Activated CD8-positive, alpha-beta T cell treated with anti-CD3 and anti-CD28 coated beads, Interleukin-2, amount 10 ng/mL, durations not matched to agents 7 days and 5 days (primary cell): Measurements from ENCODE around the gene MICAL2. TPM values are rescaled to one million over a fixed set of nuclear protein-coding genes. Genes with fewer than 3 reads are reported as not detected.
A peak's percentile ranks its signal among the peaks of the same experiment; 100 is the strongest.

Source experiments
- ATAC-seq: fragments of 150-1000 bp; cut with Tn5 transposase; one replicate; pipeline ENCODE4 v1.10.0; 2021; ENCODE audit warnings: moderate library complexity
- CTCF ChIA-PET: fragments of 350-600 bp; sonication (Branson Sonifier 250); formaldehyde crosslinking; loops from one replicate; lab custom pipeline; 2021; ENCODE audit warnings: antibody characterized with exemption; lab: Charles Lee
- POLR2A ChIA-PET: fragments of 350-600 bp; sonication (Branson Sonifier 250); formaldehyde crosslinking; loops from one replicate; lab custom pipeline; 2021; ENCODE audit warnings: antibody characterized with exemption; lab: Charles Lee
- DNase-seq: peaks from one replicate; pipeline ENCODE4 v3.0.0-alpha.2; 2020
- H3K27ac Mint-ChIP-seq: one replicate; pipeline ENCODE4 v1.8.0; 2021; ENCODE audit warnings: mild to moderate bottlenecking, mixed read lengths
- H3K27me3 Mint-ChIP-seq: one replicate; pipeline ENCODE4 v1.8.0; 2021; ENCODE audit warnings: low read depth, mixed read lengths
- H3K36me3 Mint-ChIP-seq: one replicate; pipeline ENCODE4 v1.8.0; 2021; ENCODE audit warnings: low read depth, mixed read lengths
- H3K4me1 Mint-ChIP-seq: one replicate; pipeline ENCODE4 v1.8.0; 2021; ENCODE audit warnings: low read depth, mixed read lengths
- H3K4me3 Mint-ChIP-seq: one replicate; pipeline ENCODE4 v1.8.0; 2021; ENCODE audit warnings: mild to moderate bottlenecking, mixed read lengths
- H3K9me3 Mint-ChIP-seq: one replicate; pipeline ENCODE4 v1.8.0; 2022; ENCODE audit warnings: mixed read lengths; ENCODE audit not compliant: insufficient read depth
- total RNA-seq, 2 experiments: library from RNA; stranded (reverse); gene quantifications; one replicate each; pipeline ENCODE4 v1.2.3, GENCODE V29; 2021

Gene MICAL2
- total RNA-seq, 2 experiments from 2014 or later, result 34.9 to 37.5 TPM

- H3K27me3 Mint-ChIP-seq, result no peaks in the 10 kb centered on the region
- POLR2A ChIA-PET, result interaction anchor here (1.1 to 1.3 kb wide), 2 partner anchors 16 to 31 kb away, joined by 3 read pairs; no protein-coding TSS in a partner anchor
- ATAC-seq, result no peak
- H3K27ac Mint-ChIP-seq, result peak overlapping the region; percentile 28
- no peak overlapping the region for H3K4me3 Mint-ChIP-seq
- peaks cover 21% of the 10 kb centered on the region for H3K36me3 Mint-ChIP-seq
- H3K4me1 Mint-ChIP-seq, result peaks cover 71% of the 10 kb centered on the region
- CTCF ChIA-PET, result interaction anchor here (1.2 to 7.8 kb wide), 7 partner anchors 14 to 150 kb away, joined by 3 to 47 read pairs (median 4); no protein-coding TSS in a partner anchor
- no peaks in the 10 kb centered on the region for H3K9me3 Mint-ChIP-seq
- DNase-seq, result no peak
These were observed 83.3 kb downstream of the MICAL2 start for GRCh38 chr11:12193515-12194336.

GRCh38 chr11:12195768-12196167 is 85.4 kb downstream of the MICAL2 start:
- CTCF ChIA-PET, result interaction anchor here (1.0 to 7.8 kb wide), 11 partner anchors 14 to 229 kb away, joined by 3 to 51 read pairs (median 4); no protein-coding TSS in a partner anchor
- no peaks in the 10 kb centered on the region for H3K27me3 Mint-ChIP-seq
- peak overlapping the region; percentile 96 for H3K27ac Mint-ChIP-seq
- DNase-seq (peak; percentile 80), ATAC-seq (peak; percentile 95)
- no peaks in the 10 kb centered on the region for H3K9me3 Mint-ChIP-seq
- H3K4me1 Mint-ChIP-seq, result peaks cover 74% of the 10 kb centered on the region
- peaks cover 20% of the 10 kb centered on the region for H3K36me3 Mint-ChIP-seq
- POLR2A ChIA-PET, result interaction anchor here (0.9 to 5.0 kb wide), 12 partner anchors 10 to 107 kb away, joined by 3 to 42 read pairs (median 4); no protein-coding TSS in a partner anchor
- H3K4me3 Mint-ChIP-seq, result peak overlapping the region; percentile 84

- CTCF ChIA-PET, result interaction anchor here (1.0 to 7.8 kb wide), 10 partner anchors 15 to 229 kb away, joined by 3 to 51 read pairs (median 4); no protein-coding TSS in a partner anchor
- H3K9me3 Mint-ChIP-seq, result no peaks in the 10 kb centered on the region
- ATAC-seq (peak; percentile 51), DNase-seq (peak; percentile 35)
- POLR2A ChIA-PET, result interaction anchor here (0.5 to 5.0 kb wide), 15 partner anchors 9 to 108 kb away, joined by 3 to 42 read pairs (median 4); no protein-coding TSS in a partner anchor
- H3K4me3 Mint-ChIP-seq, result peak overlapping the region; percentile 84
- peaks cover 78% of the 10 kb centered on the region for H3K4me1 Mint-ChIP-seq
- H3K36me3 Mint-ChIP-seq, result peaks cover 18% of the 10 kb centered on the region
- H3K27me3 Mint-ChIP-seq, result no peaks in the 10 kb centered on the region
- H3K27ac Mint-ChIP-seq, result peak overlapping the region; percentile 96
These were observed 85.9 kb downstream of the MICAL2 start for GRCh38 chr11:12196308-12196707.

GRCh38 chr11:12196872-12197271 is 86.5 kb downstream of the MICAL2 start:
- no peaks in the 10 kb centered on the region for H3K9me3 Mint-ChIP-seq
- CTCF ChIA-PET, result interaction anchor here (1.6 to 7.8 kb wide), 5 partner anchors 18 to 110 kb away, joined by 7 to 51 read pairs (median 13); no protein-coding TSS in a partner anchor
- no peaks in the 10 kb centered on the region for H3K27me3 Mint-ChIP-seq
- H3K4me3 Mint-ChIP-seq, result peak overlapping the region; percentile 84
- H3K27ac Mint-ChIP-seq, result peak overlapping the region; percentile 96
- H3K4me1 Mint-ChIP-seq, result peaks cover 81% of the 10 kb centered on the region
- POLR2A ChIA-PET, result interaction anchor here (0.5 to 5.0 kb wide), 4 partner anchors 14 to 43 kb away, joined by 3 to 42 read pairs (median 3); no protein-coding TSS in a partner anchor
- ATAC-seq (no peak), DNase-seq (no peak)
- peaks cover 18% of the 10 kb centered on the region for H3K36me3 Mint-ChIP-seq

GRCh38 chr11:12198251-12199222 is 88.1 kb downstream of the MICAL2 start:
- H3K4me3 Mint-ChIP-seq, result peak overlapping the region; percentile 84
- DNase-seq (no peak), ATAC-seq (no peak)
- peaks cover 23% of the 10 kb centered on the region for H3K36me3 Mint-ChIP-seq
- H3K27ac Mint-ChIP-seq, result peak overlapping the region; percentile 56
- no peaks in the 10 kb centered on the region for H3K27me3 Mint-ChIP-seq
- ChIA-PET CTCF (interaction anchor here (0.6 to 7.8 kb wide), 21 partner anchors 9 to 152 kb away, joined by 3 to 51 read pairs (median 4); no protein-coding TSS in a partner anchor), POLR2A (interaction anchor here (0.7 to 5.0 kb wide), 6 partner anchors 25 to 111 kb away, joined by 3 to 42 read pairs (median 4); partner anchors contain the start of gene MICAL2)
- H3K9me3 Mint-ChIP-seq, result no peaks in the 10 kb centered on the region
- H3K4me1 Mint-ChIP-seq, result peaks cover 72% of the 10 kb centered on the region

GRCh38 chr11:12199231-12199948 is 89.0 kb downstream of the MICAL2 start:
- no peaks in the 10 kb centered on the region for H3K9me3 Mint-ChIP-seq
- POLR2A ChIA-PET, result interaction anchor here (1.0 to 5.0 kb wide), 7 partner anchors 16 to 90 kb away, joined by 3 to 42 read pairs (median 4); partner anchors contain the start of gene MICAL2
- no peak overlapping the region for H3K4me3 Mint-ChIP-seq
- H3K4me1 Mint-ChIP-seq, result peaks cover 66% of the 10 kb centered on the region
- H3K36me3 Mint-ChIP-seq, result peaks cover 31% of the 10 kb centered on the region
- peak overlapping the region; percentile 56 for H3K27ac Mint-ChIP-seq
- H3K27me3 Mint-ChIP-seq, result no peaks in the 10 kb centered on the region
- DNase-seq, result no peak
- no peak for ATAC-seq
- CTCF ChIA-PET, result interaction anchor here (0.7 to 7.8 kb wide), 20 partner anchors 9 to 152 kb away, joined by 3 to 51 read pairs (median 4); no protein-coding TSS in a partner anchor

- Mint-ChIP-seq H3K9me3 (no peaks in the 10 kb centered on the region), H3K27ac (no peak overlapping the region), H3K36me3 (peaks cover 39% of the 10 kb centered on the region), H3K4me3 (no peak overlapping the region), H3K4me1 (peaks cover 57% of the 10 kb centered on the region), H3K27me3 (no peaks in the 10 kb centered on the region)
- ChIA-PET POLR2A (interaction anchor here (1.0 to 2.4 kb wide), 5 partner anchors 15 to 1392 kb away, joined by 3 to 11 read pairs (median 4); partner anchors contain the start of gene EIF4G2), CTCF (interaction anchor here (1.2 to 7.8 kb wide), 9 partner anchors 11 to 114 kb away, joined by 3 to 51 read pairs (median 5); no protein-coding TSS in a partner anchor)
- DNase-seq (no peak), ATAC-seq (no peak)
These were observed 90.0 kb downstream of the MICAL2 start for GRCh38 chr11:12200279-12200990.

GRCh38 chr11:12200991-12201985 is 90.9 kb downstream of the MICAL2 start:
- H3K27ac Mint-ChIP-seq, result peak overlapping the region; percentile 13
- H3K4me3 Mint-ChIP-seq, result no peak overlapping the region
- peaks cover 49% of the 10 kb centered on the region for H3K4me1 Mint-ChIP-seq
- POLR2A ChIA-PET, result interaction anchor here (1.0 to 2.4 kb wide), 4 partner anchors 14 to 1392 kb away, joined by 3 to 11 read pairs (median 4); partner anchors contain the start of gene EIF4G2
- H3K36me3 Mint-ChIP-seq, result peaks cover 43% of the 10 kb centered on the region
- CTCF ChIA-PET, result interaction anchor here (1.0 to 5.9 kb wide), 5 partner anchors 20 to 80 kb away, joined by 3 to 51 read pairs (median 4); no protein-coding TSS in a partner anchor
- H3K9me3 Mint-ChIP-seq, result no peaks in the 10 kb centered on the region
- H3K27me3 Mint-ChIP-seq, result no peaks in the 10 kb centered on the region
- DNase-seq (no peak), ATAC-seq (no peak)
